Measurements from ENCODE around the gene HDAC9. TPM values are rescaled to one million over a fixed set of nuclear protein-coding genes. Genes with fewer than 3 reads are reported as not detected.

Gene HDAC9
- total and polyA plus RNA-seq, 7 experiments from 2014 or later = 0.08 to 32.1 (median 0.30) TPM

- no peak overlapping the region for H3K4me3 Mint-ChIP-seq
These were observed 360.2 kb downstream of the HDAC9 start for GRCh38 chr7:18855796-18856195.

DNA sequence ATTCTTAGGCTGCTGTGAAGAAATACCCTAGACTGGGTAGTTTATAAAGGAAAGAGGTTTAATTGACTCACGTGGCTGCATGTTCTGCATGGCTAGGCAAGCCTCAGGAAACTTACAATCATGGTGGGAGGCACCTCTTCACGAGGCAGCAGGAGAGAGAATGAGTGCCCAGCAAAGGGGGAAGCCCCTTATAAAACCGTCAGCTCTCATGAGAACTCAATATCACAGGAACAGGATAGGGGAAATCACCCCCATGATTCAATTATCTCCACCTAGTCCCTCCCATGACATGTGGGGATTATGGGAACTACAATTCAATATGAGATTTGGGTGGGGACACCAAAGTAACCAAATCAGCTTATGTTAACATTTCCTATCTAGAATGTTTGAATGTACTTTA lies 362.7 kb downstream of the HDAC9 start:
- DNase-seq (no peak), ATAC-seq (no peak)
- H3K4me1 ChIP-seq (ENCODE audit: control insufficient read depth in 2 of 2, insufficient read depth in 2 of 2, low read length in 2 of 2) = no peaks in the 10 kb centered on the region
- H3K4me3 ChIP-seq (ENCODE audit: low read length) = no peak overlapping the region
- no peaks in the 10 kb centered on the region for H3K27me3 ChIP-seq (ENCODE audit: control insufficient read depth in 2 of 2, insufficient read depth in 2 of 2, low read length in 2 of 2)
- ChIA-PET POLR2A (no interaction called here), CTCF (no interaction called here)
- H3K9me3 ChIP-seq (ENCODE audit: control insufficient read depth in 2 of 3, low read length in 3 of 3) = no peaks in the 10 kb centered on the region
- Mint-ChIP-seq H3K27me3 (no peaks in the 10 kb centered on the region), H3K9me3 (peaks cover 0 to 18% (median 0%) of the 10 kb centered on the region in 11 donors), H3K4me1 (peaks cover 0 to 22% (median 0%) of the 10 kb centered on the region in 7 donors), H3K4me3 (no peak overlapping the region), H3K36me3 (peaks cover 0 to 25% (median 0%) of the 10 kb centered on the region in 5 donors), H3K27ac (peak overlapping the region in 1 of 9 donors; percentile 76)
- H3K36me3 ChIP-seq (ENCODE audit: control insufficient read depth in 2 of 3, insufficient read depth in 3 of 3, low read length in 3 of 3) = no peaks in the 10 kb centered on the region
- intact Hi-C loops (cut with micrococcal nuclease) = no loop called here
- H3K27ac ChIP-seq (ENCODE audit: low read depth, low read length) = no peak overlapping the region

More at GRCh38 chr7:18855796-18856195, 360.2 kb downstream of the HDAC9 start:
- ATAC-seq (no peak), DNase-seq (no peak)
- no peaks in the 10 kb centered on the region for H3K4me1 ChIP-seq (ENCODE audit: control insufficient read depth in 2 of 2, insufficient read depth in 2 of 2, low read length in 2 of 2)
- Mint-ChIP-seq H3K4me1 (peaks cover 0 to 17% (median 0%) of the 10 kb centered on the region in 7 donors), H3K27ac (no peak overlapping the region), H3K9me3 (peaks cover 0 to 18% (median 0%) of the 10 kb centered on the region in 11 donors), H3K27me3 (no peaks in the 10 kb centered on the region), H3K36me3 (peaks cover 0 to 18% (median 0%) of the 10 kb centered on the region in 5 donors)
- no peaks in the 10 kb centered on the region for H3K36me3 ChIP-seq (ENCODE audit: control insufficient read depth in 2 of 3, insufficient read depth in 3 of 3, low read length in 3 of 3)
- no peak overlapping the region for H3K27ac ChIP-seq (ENCODE audit: low read depth, low read length)
- intact Hi-C loops (cut with micrococcal nuclease) = no loop called here
- H3K4me3 ChIP-seq (ENCODE audit: low read length) = no peak overlapping the region
- no peaks in the 10 kb centered on the region for H3K27me3 ChIP-seq (ENCODE audit: control insufficient read depth in 2 of 2, insufficient read depth in 2 of 2, low read length in 2 of 2)
- H3K9me3 ChIP-seq (ENCODE audit: control insufficient read depth in 2 of 3, low read length in 3 of 3) = no peaks in the 10 kb centered on the region
- POLR2A ChIA-PET = no interaction called here
- CTCF ChIA-PET = no interaction called here

DNA sequence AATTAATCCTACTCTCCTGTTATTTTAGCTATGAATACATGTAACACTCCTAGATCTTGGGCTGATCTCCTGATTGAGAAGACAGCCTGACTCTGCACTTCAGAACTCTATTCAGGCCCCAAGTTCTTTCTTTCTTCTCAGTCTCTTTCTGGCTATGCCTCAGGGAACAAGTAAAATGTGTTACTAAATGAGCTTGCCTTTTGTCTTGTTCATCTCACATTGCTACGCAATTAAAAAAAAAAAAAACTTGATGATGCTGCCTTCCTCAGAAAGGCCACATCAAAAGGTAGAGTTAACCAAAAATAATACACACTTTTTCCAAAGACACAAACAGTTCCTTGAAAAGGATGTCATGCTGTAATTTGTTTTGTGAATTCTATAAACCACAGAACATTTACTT lies 363.8 kb downstream of the HDAC9 start:
- Mint-ChIP-seq H3K4me3 (peak overlapping the region in 1 of 10 donors; percentile 68), H3K4me1 (peaks cover 0 to 22% (median 0%) of the 10 kb centered on the region in 7 donors), H3K9me3 (peaks cover 0 to 22% (median 4%) of the 10 kb centered on the region in 11 donors), H3K27ac (peak overlapping the region in 1 of 9 donors; percentile 95), H3K27me3 (no peaks in the 10 kb centered on the region), H3K36me3 (peaks cover 0 to 34% (median 0%) of the 10 kb centered on the region in 5 donors)
- ATAC-seq = no peak
- no peaks in the 10 kb centered on the region for H3K9me3 ChIP-seq (ENCODE audit: control insufficient read depth in 2 of 3, low read length in 3 of 3)
- intact Hi-C loops (cut with micrococcal nuclease) = no loop called here
- no peak for DNase-seq
- no peaks in the 10 kb centered on the region for H3K36me3 ChIP-seq (ENCODE audit: control insufficient read depth in 2 of 3, insufficient read depth in 3 of 3, low read length in 3 of 3)
- POLR2A ChIA-PET = no interaction called here
- no peak overlapping the region for H3K27ac ChIP-seq (ENCODE audit: low read depth, low read length)
- CTCF ChIA-PET = no interaction called here
- H3K27me3 ChIP-seq (ENCODE audit: control insufficient read depth in 2 of 2, insufficient read depth in 2 of 2, low read length in 2 of 2) = no peaks in the 10 kb centered on the region
- no peaks in the 10 kb centered on the region for H3K4me1 ChIP-seq (ENCODE audit: control insufficient read depth in 2 of 2, insufficient read depth in 2 of 2, low read length in 2 of 2)
- no peak overlapping the region for H3K4me3 ChIP-seq (ENCODE audit: low read length)

- Mint-ChIP-seq H3K9me3 (peaks cover 0 to 21% (median 7%) of the 10 kb centered on the region in 11 donors), H3K4me1 (peaks cover 0 to 22% (median 0%) of the 10 kb centered on the region in 7 donors), H3K27ac (peak overlapping the region in 1 of 9 donors; percentile 81), H3K4me3 (no peak overlapping the region), H3K27me3 (no peaks in the 10 kb centered on the region), H3K36me3 (peaks cover 0 to 38% (median 0%) of the 10 kb centered on the region in 5 donors)
- H3K4me3 ChIP-seq (ENCODE audit: low read length) = no peak overlapping the region
- ChIA-PET CTCF (interaction anchor here (0.7 kb wide), 1 partner anchor 328 kb away, joined by 3 read pairs; no protein-coding TSS in a partner anchor), POLR2A (no interaction called here)
- H3K36me3 ChIP-seq (ENCODE audit: control insufficient read depth in 2 of 3, insufficient read depth in 3 of 3, low read length in 3 of 3) = no peaks in the 10 kb centered on the region
- H3K9me3 ChIP-seq (ENCODE audit: control insufficient read depth in 2 of 3, low read length in 3 of 3) = no peaks in the 10 kb centered on the region
- H3K27ac ChIP-seq (ENCODE audit: low read depth, low read length) = no peak overlapping the region
- no peaks in the 10 kb centered on the region for H3K27me3 ChIP-seq (ENCODE audit: control insufficient read depth in 2 of 2, insufficient read depth in 2 of 2, low read length in 2 of 2)
- no peaks in the 10 kb centered on the region for H3K4me1 ChIP-seq (ENCODE audit: control insufficient read depth in 2 of 2, insufficient read depth in 2 of 2, low read length in 2 of 2)
- intact Hi-C loops (cut with micrococcal nuclease) = loop anchor here in 1 of 2 donors (5.0 to 10.0 kb wide), 2 partner anchors 115 to 257 kb away; partner anchors contain the start of gene TWIST1
- DNase-seq (no peak), ATAC-seq (no peak)
These were observed 364.7 kb downstream of the HDAC9 start for GRCh38 chr7:18860221-18860620.

- Histone ChIP-seq H3K27ac (ENCODE audit: low read depth, low read length) (no peak overlapping the region), H3K9me3 (ENCODE audit: control insufficient read depth in 2 of 3, low read length in 3 of 3) (no peaks in the 10 kb centered on the region), H3K36me3 (ENCODE audit: control insufficient read depth in 2 of 3, insufficient read depth in 3 of 3, low read length in 3 of 3) (no peaks in the 10 kb centered on the region), H3K4me3 (ENCODE audit: low read length) (no peak overlapping the region), H3K4me1 (ENCODE audit: control insufficient read depth in 2 of 2, insufficient read depth in 2 of 2, low read length in 2 of 2) (no peaks in the 10 kb centered on the region), H3K27me3 (ENCODE audit: control insufficient read depth in 2 of 2, insufficient read depth in 2 of 2, low read length in 2 of 2) (no peaks in the 10 kb centered on the region)
- H3K9me3 Mint-ChIP-seq = peaks cover 0 to 21% (median 8%) of the 10 kb centered on the region in 11 donors
- peaks cover 0 to 37% (median 0%) of the 10 kb centered on the region in 5 donors for H3K36me3 Mint-ChIP-seq
- intact Hi-C loops (cut with micrococcal nuclease) = loop anchor here in 1 of 2 donors (5.0 to 10.0 kb wide), 2 partner anchors 117 to 256 kb away; partner anchors contain the start of gene TWIST1
- peaks cover 0 to 22% (median 0%) of the 10 kb centered on the region in 7 donors for H3K4me1 Mint-ChIP-seq
- ATAC-seq (no peak), DNase-seq (no peak)
- CTCF ChIA-PET = no interaction called here
- no peaks in the 10 kb centered on the region for H3K27me3 Mint-ChIP-seq
- POLR2A ChIA-PET = no interaction called here
- H3K4me3 Mint-ChIP-seq = no peak overlapping the region
- H3K27ac Mint-ChIP-seq = peak overlapping the region in 1 of 9 donors; percentile 84
These were observed 366.1 kb downstream of the HDAC9 start for GRCh38 chr7:18861514-18862118.

GRCh38 chr7:18864967-18865366 lies 369.4 kb downstream of the HDAC9 start:
- H3K27ac ChIP-seq (ENCODE audit: low read depth, low read length) = no peak overlapping the region
- peaks cover 2 to 19% (median 8%) of the 10 kb centered on the region in 11 donors for H3K9me3 Mint-ChIP-seq
- no peaks in the 10 kb centered on the region for H3K27me3 Mint-ChIP-seq
- POLR2A ChIA-PET = no interaction called here
- CTCF ChIA-PET = interaction anchor here (1.1 kb wide), 1 partner anchor 17 kb away, joined by 3 read pairs; no protein-coding TSS in a partner anchor
- peaks cover 0 to 14% (median 0%) of the 10 kb centered on the region in 7 donors for H3K4me1 Mint-ChIP-seq
- intact Hi-C loops (cut with micrococcal nuclease) = loop anchor here in 1 of 2 donors (5.0 to 10.0 kb wide), 3 partner anchors 120 to 252 kb away; partner anchors contain the start of gene TWIST1
- H3K4me1 ChIP-seq (ENCODE audit: control insufficient read depth in 2 of 2, insufficient read depth in 2 of 2, low read length in 2 of 2) = no peaks in the 10 kb centered on the region
- H3K4me3 Mint-ChIP-seq = no peak overlapping the region
- H3K4me3 ChIP-seq (ENCODE audit: low read length) = no peak overlapping the region
- DNase-seq (no peak), ATAC-seq (no peak)
- H3K36me3 ChIP-seq (ENCODE audit: control insufficient read depth in 2 of 3, insufficient read depth in 3 of 3, low read length in 3 of 3) = no peaks in the 10 kb centered on the region
- H3K27ac Mint-ChIP-seq = no peak overlapping the region
- H3K36me3 Mint-ChIP-seq = peaks cover 0 to 28% (median 0%) of the 10 kb centered on the region in 5 donors
- H3K27me3 ChIP-seq (ENCODE audit: control insufficient read depth in 2 of 2, insufficient read depth in 2 of 2, low read length in 2 of 2) = no peaks in the 10 kb centered on the region
- no peaks in the 10 kb centered on the region for H3K9me3 ChIP-seq (ENCODE audit: control insufficient read depth in 2 of 3, low read length in 3 of 3)
